Stimulated activated CD4-positive, alpha-beta T cell treated with anti-CD3 and anti-CD28 coated beads, Interleukin-12 subunit alpha, Interleukin-12 subunit beta, amount 100 ng/mL, for 48 hours (primary cell): ENCODE measurements around the gene RNF144A.

Experiments used
- DNase-seq, 3 donors: peaks; one replicate each; pipeline ENCODE4 v3.0.0-alpha.2; 2020; ENCODE audit warnings: low read depth in 2 of 3, low spot score in 1 of 3

RNF144A gene

DNA sequence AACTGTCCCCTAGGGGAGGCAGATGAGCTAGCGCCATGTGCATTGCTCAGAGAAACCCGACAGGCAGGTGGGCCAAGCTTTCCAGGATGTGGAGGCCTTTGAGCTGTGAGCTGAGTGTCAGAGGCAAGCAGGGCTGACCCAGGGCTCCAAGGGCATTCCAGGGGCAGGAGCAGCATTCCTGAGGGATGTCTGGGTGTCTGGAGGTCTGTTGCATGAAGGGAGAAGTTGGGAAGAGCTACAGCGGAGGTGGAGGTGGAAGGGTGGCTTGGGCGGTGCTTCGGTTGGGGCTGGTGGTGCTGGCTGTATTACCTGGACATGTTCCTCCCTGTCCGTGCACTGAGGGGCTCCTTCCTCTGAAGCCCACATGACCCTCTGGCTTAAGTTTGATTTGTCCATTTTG, 102.8 kb downstream of the RNF144A start:
- no peak for DNase-seq

- DNase-seq = no peak
These were observed 103.3 kb downstream of the RNF144A start for GRCh38 chr2:7020468-7020867.

- DNase-seq = no peak
These were observed 103.8 kb downstream of the RNF144A start for GRCh38 chr2:7020939-7021470.

DNA sequence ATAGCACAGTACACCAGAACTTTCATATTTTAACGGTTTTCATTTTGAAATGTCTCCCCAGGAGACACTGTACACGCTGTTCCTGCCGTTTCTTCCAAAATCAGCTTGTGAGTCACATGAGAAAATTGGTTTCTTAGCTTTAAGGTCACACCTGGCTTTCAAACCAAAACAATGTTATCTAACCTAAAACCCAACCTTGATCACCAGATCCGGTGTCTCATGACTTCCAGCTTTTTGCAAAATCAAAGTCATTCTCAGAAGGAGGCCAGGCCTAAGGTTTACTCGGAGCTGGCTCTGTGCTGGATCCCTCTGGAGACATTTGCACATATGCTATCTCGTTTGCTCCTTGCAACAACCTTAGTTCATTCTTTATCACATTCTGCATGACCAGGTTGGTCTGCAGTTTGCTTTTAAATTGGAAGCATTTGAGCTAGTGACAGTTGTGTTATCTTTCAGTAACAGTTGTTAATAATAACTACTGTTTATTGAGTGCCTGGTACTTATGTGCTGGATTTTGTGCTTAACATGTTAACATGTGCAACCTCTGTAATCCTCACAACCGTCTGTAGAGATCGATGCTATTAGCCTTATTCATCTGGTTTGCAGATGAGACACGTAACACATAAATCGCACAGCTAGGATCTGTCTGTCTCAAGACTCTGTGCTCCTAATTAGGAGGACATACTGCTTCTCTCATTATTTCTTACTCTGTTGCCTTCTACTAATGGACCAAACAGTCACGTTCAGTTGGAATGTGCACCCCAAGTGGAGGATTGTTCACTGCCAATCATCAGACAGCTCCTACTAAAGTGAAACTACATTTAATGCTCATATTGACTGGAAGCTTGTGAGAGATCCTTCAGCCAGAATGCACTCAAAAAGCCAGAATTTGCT, 105.5 kb downstream of the RNF144A start:
- DNase-seq = no peak

GRCh38 chr2:7023542-7023941, 106.3 kb downstream of the RNF144A start:
- no peak for DNase-seq

GRCh38 chr2:7024261-7024660, 107.0 kb downstream of the RNF144A start:
- no peak for DNase-seq

DNA sequence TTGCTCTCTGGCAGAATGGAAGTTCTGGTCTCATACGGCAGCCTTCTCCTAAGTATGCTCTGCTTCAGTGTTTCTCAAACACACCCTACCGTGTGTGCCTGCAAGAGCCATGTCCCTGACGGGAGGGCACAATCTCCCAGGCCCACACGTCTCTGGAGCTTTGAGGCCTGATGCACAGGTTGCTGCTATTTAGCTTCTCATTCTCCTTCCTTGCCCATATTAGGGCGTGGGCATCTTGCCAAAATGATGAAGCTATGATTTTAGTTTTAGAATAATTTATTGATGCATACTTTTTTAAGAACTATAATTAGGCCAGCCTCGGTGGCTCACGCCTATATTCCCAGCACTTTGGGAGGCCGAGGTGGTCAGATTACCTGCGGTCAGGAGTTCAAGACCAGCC, 107.9 kb downstream of the RNF144A start:
- no peak for DNase-seq

DNA sequence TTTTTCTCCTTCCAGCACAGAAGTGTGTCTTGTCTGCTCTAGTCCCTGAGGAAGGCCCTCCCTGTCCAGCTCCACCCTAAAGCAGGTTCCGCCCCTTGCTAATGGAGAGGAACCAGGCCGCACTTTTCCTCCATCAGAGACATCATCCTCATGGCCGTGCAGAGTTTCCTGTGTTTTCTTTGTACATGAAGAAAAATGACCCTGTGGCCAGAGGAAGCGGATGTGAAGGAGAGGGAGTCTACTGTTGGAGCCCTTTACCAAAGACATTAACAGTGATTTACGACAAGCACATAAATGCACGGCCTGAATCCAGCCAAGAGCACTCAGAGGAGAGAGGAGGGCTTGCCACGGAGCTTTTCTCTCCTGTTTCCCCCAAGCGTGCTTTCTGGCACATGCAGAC, 109.5 kb downstream of the RNF144A start:
- no peak for DNase-seq

DNA sequence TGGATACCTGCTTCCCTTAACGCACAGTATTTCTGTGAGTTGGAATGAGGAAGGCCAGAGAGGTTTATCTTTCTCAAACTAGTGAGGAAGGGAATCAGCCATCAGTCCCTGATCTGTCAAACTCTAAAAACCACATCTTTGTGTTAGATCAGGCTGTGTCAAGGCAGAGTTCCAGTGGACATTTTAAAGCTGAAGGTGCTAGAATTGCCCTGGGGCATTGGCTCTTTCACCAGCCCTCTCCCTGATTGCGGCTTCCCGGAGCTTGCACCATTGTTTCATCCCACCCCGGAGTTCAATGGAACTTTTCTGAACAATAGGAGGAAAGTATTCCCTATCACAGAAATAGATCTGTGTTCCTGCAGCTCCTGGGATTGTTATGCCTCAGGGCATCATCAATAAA, 110.2 kb downstream of the RNF144A start:
- no peak for DNase-seq

GRCh38 chr2:7027956-7028655, 110.9 kb downstream of the RNF144A start:
- DNase-seq = no peak

GRCh38 chr2:7028846-7029245, 111.6 kb downstream of the RNF144A start:
- no peak for DNase-seq

GRCh38 chr2:7029291-7030059, 112.3 kb downstream of the RNF144A start:
- DNase-seq = no peak

GRCh38 chr2:7030810-7031209, 113.6 kb downstream of the RNF144A start:
- DNase-seq = no peak

GRCh38 chr2:7031547-7032245, 114.5 kb downstream of the RNF144A start:
- no peak for DNase-seq

DNA sequence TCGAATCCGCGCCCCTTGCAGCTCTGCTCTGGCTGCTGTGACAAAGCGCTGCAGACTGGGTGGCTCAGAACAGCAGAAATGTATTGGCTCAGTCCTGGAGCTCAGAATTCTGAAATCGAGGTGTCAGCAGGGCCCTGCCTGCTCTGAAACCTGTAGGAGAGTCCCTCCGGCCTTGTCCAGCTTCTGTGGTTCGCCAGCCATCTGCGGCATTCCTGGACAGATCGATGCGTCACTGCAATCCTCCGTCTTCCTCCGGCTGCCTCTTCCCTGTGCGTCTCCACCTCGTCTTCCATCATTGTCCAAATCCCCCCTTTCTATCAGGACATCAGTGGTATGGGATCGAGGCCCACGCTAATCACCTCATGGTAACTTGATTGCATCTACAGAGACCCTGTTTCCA, 115.2 kb downstream of the RNF144A start:
- DNase-seq = no peak

GRCh38 chr2:7033136-7033960, 116.1 kb downstream of the RNF144A start:
- DNase-seq = no peak

- DNase-seq = no peak
These were observed 117.1 kb downstream of the RNF144A start for GRCh38 chr2:7034303-7034702.

- DNase-seq = no peak
These were observed 118.7 kb downstream of the RNF144A start for GRCh38 chr2:7035884-7036283.

GRCh38 chr2:7037340-7038333, 120.4 kb downstream of the RNF144A start:
- DNase-seq = peak; percentile 14 to 34 (median 29)
